ENCODE results near the gene CLCN4. TPM values are rescaled to one million over a fixed set of nuclear protein-coding genes. Genes with fewer than 3 reads are reported as not detected.

Gene CLCN4
- total RNA-seq, 1 experiment from 2014 or later: 6.9 TPM

- Histone ChIP-seq H3K4ac (ENCODE audit: low read depth, low read length) (no peak overlapping the region), H3K9ac (ENCODE audit: extremely low read depth, insufficient read length, low read length) (no peak overlapping the region), H2BK12ac (ENCODE audit: insufficient read length, low read depth, low read length) (no peak overlapping the region), H3K79me1 (ENCODE audit: insufficient read depth, low read depth, low read length, poor library complexity, severe bottlenecking) (no peaks in the 10 kb centered on the region), H2BK20ac (ENCODE audit: low read depth, low read length, poor library complexity, severe bottlenecking) (no peak overlapping the region), H3K4me1 (ENCODE audit: insufficient read depth, low read length) (no peaks in the 10 kb centered on the region), H2BK120ac (ENCODE audit: low read depth, low read length, poor library complexity, severe bottlenecking) (no peak overlapping the region), H3K27ac (ENCODE audit: insufficient read length, low read depth, low read length) (no peak overlapping the region), H3K18ac (ENCODE audit: insufficient read length, low read depth, low read length) (no peak overlapping the region), H2BK15ac (ENCODE audit: low read depth, low read length) (no peak overlapping the region), H4K20me1 (ENCODE audit: control insufficient read depth, insufficient read depth, insufficient read length) (no peaks in the 10 kb centered on the region), H3K9me3 (ENCODE audit: control insufficient read depth, low read depth, low read length) (no peaks in the 10 kb centered on the region), H3K14ac (ENCODE audit: insufficient read depth, low read length) (no peak overlapping the region; the same call in 1 of the 2 replicates), H4K8ac (replicated peaks; ENCODE audit: insufficient read length, low read depth, low read length) (no peak overlapping the region), H2AFZ (ENCODE audit: low read length) (no peak overlapping the region), H3K23ac (ENCODE audit: insufficient read length, low read depth, low read length) (no peak overlapping the region), H3K79me2 (ENCODE audit: insufficient read depth, low read length) (no peaks in the 10 kb centered on the region), H3K4me2 (ENCODE audit: insufficient read depth, insufficient read length, low read length) (no peak overlapping the region), H2BK5ac (ENCODE audit: insufficient read length, low read length) (no peak overlapping the region), H2AK5ac (ENCODE audit: insufficient read length, low read length) (no peak overlapping the region), H3K56ac (ENCODE audit: insufficient read length, low read depth, low read length) (no peak overlapping the region), H3K27me3 (ENCODE audit: insufficient read depth, low read length) (no peaks in the 10 kb centered on the region), H3T11ph (ENCODE audit: low read length) (no peak overlapping the region), H4K5ac (ENCODE audit: insufficient read length, low read depth, low read length) (no peak overlapping the region), H3K23me2 (ENCODE audit: insufficient read length, low read depth, low read length, poor library complexity, severe bottlenecking) (no peaks in the 10 kb centered on the region), H4K91ac (ENCODE audit: insufficient read length, low read depth, low read length) (no peak overlapping the region)
- Mint-ChIP-seq H3K36me3 (ENCODE audit: insufficient read depth in 1 of 3, low read depth in 3 of 3) (peaks cover 36 to 80% (median 63%) of the 10 kb centered on the region in 3 experiments), H3K4me1 (no peaks in the 10 kb centered on the region), H3K27me3 (ENCODE audit: low read depth) (no peaks in the 10 kb centered on the region), H3K4me3 (no peak overlapping the region), H3K9me3 (peaks cover 47 to 72% of the 10 kb centered on the region in 2 experiments), H3K27ac (no peak overlapping the region)
- no CpG with 5 or more reads among the region's 22 CpGs for WGBS (ENCODE audit: extremely low coverage, insufficient read length, low lambda C conversion rate)
- no peak for DNase-seq
- TF ChIP-seq CTCF (conservative IDR thresholded peaks at IDR 0.05): no peak
Observed at GRCh38 chrX:10138726-10139125, 18.0 kb upstream of the CLCN4 start.
